ENCODE data around the gene NT5C2. TPM values are rescaled to one million over a fixed set of nuclear protein-coding genes. Genes with fewer than 3 reads are reported as not detected.
"Not testable (repeated sequence)": the region's sequence is repeated elsewhere in the genome, so short reads cannot be mapped to it uniquely, and the experiment has no call there.

NT5C2 gene
- total and polyA plus RNA-seq, 8 donors, result 19.4 to 45.0 (median 26.4) TPM

DNA sequence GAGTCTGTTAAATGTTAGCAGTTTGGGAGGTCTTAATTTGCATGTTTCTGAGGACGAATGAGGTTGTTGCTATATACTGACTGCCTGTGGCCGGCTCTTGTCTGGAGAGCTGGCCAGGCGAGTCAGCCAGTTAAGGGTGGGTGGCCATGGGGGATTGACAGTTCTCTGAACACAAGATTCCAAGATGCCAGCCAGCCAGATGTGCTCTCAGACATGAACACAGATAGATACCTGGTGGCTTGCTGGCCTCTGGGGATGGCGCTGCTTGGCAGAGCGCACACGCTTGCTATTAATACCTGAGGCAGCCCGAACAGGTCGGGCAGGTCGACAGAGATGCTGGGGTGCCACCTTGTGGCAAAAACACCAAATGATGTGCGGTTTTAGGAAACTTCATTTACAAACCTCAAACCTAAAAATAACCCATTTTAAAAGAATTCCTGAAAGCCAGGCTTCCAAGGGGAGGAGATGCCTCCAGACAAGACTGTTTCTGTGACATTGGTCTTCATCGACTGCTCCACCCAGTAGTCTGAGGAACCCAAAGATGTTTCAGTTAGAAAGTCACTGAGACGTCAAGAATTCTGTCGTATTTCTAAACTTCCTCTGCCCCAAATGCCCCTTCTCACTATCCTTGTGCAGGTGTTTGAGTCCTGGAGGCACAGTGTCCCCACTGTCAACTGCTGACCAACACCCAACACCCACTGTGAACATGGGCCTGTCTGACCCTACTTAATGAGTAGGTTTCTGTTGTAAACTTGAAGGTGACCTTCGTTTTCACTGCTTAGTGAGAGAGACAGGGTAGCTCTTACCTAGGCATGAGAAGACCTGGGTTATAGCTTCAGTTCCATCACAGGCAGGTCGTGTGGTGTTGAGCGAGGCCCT, 123.4 kb downstream of the NT5C2 start:
- Histone ChIP-seq H3K27ac (no peak overlapping the region), H3K9me3 (no peaks in the 10 kb centered on the region), H3K36me3 (no peaks in the 10 kb centered on the region), H3K27me3 (no peaks in the 10 kb centered on the region), H3K4me1 (no peaks in the 10 kb centered on the region), H3K4me3 (no peak overlapping the region)
- 38 to 42% methylated on average over 16 of the region's 16 CpGs for WGBS, 2 donors
- DNase-seq (peak; percentile 40 to 82 (median 73)), FAIRE-seq (no peak), ATAC-seq (peak; percentile 83 to 98 (median 97))
- TF ChIP-seq, protein P1, sequence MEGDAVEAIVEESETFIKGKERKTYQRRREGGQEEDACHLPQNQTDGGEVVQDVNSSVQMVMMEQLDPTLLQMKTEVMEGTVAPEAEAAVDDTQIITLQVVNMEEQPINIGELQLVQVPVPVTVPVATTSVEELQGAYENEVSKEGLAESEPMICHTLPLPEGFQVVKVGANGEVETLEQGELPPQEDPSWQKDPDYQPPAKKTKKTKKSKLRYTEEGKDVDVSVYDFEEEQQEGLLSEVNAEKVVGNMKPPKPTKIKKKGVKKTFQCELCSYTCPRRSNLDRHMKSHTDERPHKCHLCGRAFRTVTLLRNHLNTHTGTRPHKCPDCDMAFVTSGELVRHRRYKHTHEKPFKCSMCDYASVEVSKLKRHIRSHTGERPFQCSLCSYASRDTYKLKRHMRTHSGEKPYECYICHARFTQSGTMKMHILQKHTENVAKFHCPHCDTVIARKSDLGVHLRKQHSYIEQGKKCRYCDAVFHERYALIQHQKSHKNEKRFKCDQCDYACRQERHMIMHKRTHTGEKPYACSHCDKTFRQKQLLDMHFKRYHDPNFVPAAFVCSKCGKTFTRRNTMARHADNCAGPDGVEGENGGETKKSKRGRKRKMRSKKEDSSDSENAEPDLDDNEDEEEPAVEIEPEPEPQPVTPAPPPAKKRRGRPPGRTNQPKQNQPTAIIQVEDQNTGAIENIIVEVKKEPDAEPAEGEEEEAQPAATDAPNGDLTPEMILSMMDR (IDR thresholded peaks at IDR 0.05), result peak; percentile 23 to 62 (median 46)
- intact Hi-C loops (cut with DNase I), result loop anchor here in 2 of 3 donors (5.0 to 10.0 kb wide), 4 partner anchors 152 to 335 kb away; partner anchors contain the start of genes CNNM2 (in 2 of the 2) and CYP17A1 (in 1 of the 2)

DNA sequence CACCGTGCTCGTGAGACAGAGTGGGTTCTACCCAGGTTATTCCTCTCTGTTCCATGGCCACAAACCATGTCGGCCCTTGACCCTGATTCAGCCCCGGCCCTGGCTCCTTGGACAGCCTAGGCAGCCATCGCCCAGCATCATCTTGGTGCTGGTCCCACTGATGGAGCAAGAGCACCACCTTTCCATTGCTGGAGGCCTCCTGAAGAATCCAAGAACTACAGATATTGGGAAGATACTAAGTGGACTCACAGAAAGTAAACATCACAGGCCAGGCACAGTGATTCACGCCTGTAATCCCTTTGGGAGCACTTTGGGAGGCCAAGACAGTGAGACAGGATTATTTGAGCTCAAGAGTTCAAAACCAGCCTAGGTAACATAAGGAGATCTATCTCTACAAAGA, 125.1 kb downstream of the NT5C2 start:
- H3K27ac ChIP-seq, result no peak overlapping the region
- ATAC-seq (no peak), FAIRE-seq (no peak), DNase-seq (no peak)
- H3K4me1 ChIP-seq, result no peaks in the 10 kb centered on the region
- no peaks in the 10 kb centered on the region for H3K36me3 ChIP-seq
- H3K27me3 ChIP-seq, result no peaks in the 10 kb centered on the region
- 84 to 87% methylated on average over 6 of the region's 6 CpGs for WGBS, 2 donors
- TF ChIP-seq, protein P1 (IDR thresholded peaks at IDR 0.05), result no peak
- intact Hi-C loops (cut with DNase I), result loop anchor here in 2 of 3 donors (2.0 to 5.0 kb wide), 2 partner anchors 151 to 235 kb away; partner anchors contain the start of gene CNNM2 (in 1 of the 2)
- H3K9me3 ChIP-seq, result no peaks in the 10 kb centered on the region
- H3K4me3 ChIP-seq, result no peak overlapping the region

DNA sequence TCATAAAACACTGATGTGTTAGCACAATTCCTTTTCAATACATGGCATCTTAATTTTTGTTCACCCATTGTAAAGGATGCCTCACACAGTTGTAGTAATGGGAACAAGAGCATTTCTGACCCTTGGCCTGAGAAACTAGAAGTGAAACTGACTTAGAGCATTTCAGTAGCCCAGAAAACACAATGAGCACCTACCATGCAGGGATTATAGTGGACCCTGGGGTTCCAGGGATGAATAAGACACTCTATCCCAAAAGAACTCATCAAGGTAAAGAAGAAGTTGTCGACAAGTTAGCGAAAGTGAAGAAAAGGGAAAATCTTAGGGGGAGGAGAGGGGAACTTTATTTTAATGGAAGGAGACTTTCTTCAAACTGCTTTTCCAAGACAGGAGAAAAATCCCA, 125.6 kb downstream of the NT5C2 start:
- Histone ChIP-seq H3K4me1 (no peaks in the 10 kb centered on the region), H3K36me3 (no peaks in the 10 kb centered on the region), H3K9me3 (no peaks in the 10 kb centered on the region), H3K4me3 (no peak overlapping the region), H3K27me3 (no peaks in the 10 kb centered on the region), H3K27ac (no peak overlapping the region)
- TF ChIP-seq, protein P1 (IDR thresholded peaks at IDR 0.05), result no peak
- ATAC-seq (no peak), DNase-seq (no peak), FAIRE-seq (no peak)
- intact Hi-C loops (cut with DNase I), result loop anchor here in 2 of 3 donors (2.0 to 5.0 kb wide), 2 partner anchors 150 to 235 kb away; partner anchors contain the start of gene CNNM2 (in 1 of the 2)
- WGBS, 2 donors, result 94 to 95% methylated on average over 2 of the region's 2 CpGs

DNA sequence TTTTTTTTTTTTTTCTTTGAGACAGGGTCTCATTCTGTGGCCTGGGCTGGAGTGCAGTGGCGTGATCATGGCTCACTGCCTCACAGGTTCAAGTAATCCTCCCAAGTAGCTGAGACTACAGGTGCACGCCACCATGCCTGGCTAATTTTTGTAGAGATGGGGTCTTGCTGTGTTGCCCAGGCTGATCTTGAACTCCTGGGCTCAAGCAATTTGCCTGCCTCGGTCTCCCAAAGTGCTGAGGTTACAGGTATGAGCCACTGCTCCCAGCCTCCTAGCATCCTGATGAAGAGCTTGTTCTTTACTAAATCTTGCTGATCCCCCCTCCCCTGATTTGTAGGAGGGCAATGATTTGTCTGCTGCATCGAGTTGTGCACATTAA, 126.0 kb downstream of the NT5C2 start:
- not testable (repeated sequence) for DNase-seq, H3K4me3 ChIP-seq, H3K4me1 ChIP-seq, H3K9me3 ChIP-seq, FAIRE-seq, H3K27ac ChIP-seq, H3K36me3 ChIP-seq, ATAC-seq, H3K27me3 ChIP-seq
- intact Hi-C loops (cut with DNase I), result loop anchor here in 2 of 3 donors (2.0 to 5.0 kb wide), 2 partner anchors 150 to 234 kb away; partner anchors contain the start of gene CNNM2 (in 1 of the 2)
- 87 to 92% methylated on average over 4 of the region's 4 CpGs for WGBS, 2 donors

DNA sequence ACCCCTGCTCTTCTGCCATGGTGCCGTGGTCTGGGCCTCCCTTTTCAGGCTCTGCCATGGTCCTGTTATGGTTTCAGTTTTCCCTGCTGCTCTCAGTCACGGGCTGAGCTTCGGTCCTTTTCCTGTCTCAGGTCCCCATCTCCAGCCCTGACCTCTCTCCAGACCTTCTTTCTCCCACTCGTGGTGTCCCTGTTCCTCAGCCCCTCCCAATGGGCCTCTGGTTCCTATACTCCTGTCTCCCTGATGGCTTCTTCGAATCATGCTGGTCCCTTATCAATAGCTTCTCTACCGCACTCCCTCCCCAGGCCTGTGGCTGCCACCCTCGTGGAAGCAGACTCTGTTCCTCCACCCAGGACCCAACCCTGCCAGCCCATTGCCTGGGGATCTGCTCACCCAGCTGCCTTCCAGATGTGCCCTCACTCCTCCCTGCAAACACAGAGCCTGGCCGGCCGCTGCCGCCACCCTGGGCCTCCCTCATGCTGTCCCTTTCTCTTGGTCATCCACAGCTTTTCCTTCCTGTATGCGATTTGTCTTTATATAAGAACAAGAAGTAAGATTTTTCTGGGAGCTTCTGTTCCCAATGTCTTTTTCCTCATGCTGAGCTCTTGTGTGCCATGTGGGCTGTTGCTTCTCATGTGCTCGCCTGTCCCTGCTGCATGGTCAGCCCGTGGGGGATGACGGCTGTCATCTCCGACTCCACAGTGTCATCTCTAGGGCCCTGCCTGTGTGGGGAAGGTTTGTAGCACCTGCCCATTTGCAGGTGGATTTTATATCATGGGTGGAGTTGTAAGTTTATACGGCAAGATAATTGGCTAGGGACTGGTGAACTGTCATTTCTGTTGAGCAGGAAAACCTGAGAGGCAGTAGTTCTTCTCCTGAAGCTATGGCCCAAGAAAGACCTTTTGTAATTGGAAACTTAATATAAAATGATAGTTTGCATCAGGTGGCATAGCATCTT, 126.7 kb downstream of the NT5C2 start:
- ATAC-seq (no peak), DNase-seq (no peak), FAIRE-seq (no peak)
- Histone ChIP-seq H3K9me3 (no peaks in the 10 kb centered on the region), H3K36me3 (no peaks in the 10 kb centered on the region), H3K27ac (no peak overlapping the region), H3K27me3 (no peaks in the 10 kb centered on the region), H3K4me1 (no peaks in the 10 kb centered on the region), H3K4me3 (no peak overlapping the region)
- WGBS, 2 donors, result 89 to 94% methylated on average over 16 of the region's 16 CpGs
- TF ChIP-seq, protein P1 (IDR thresholded peaks at IDR 0.05), result no peak
- intact Hi-C loops (cut with DNase I), result loop anchor here in 2 of 3 donors (2.0 to 5.0 kb wide), 2 partner anchors 149 to 234 kb away; partner anchors contain the start of gene CNNM2 (in 1 of the 2)

Measured in pancreas (tissue), 10 donors.